AG20443 (cell line): ENCODE measurements around the gene PKNOX1.
"Not testable (repeated sequence)": the region's sequence is repeated elsewhere in the genome, so short reads cannot be mapped to it uniquely, and the experiment has no call there.

Source experiments
- DNase-seq: peaks from one replicate; pipeline ENCODE4 v3.0.0; 2012; ENCODE audit warnings: low spot score, mixed read lengths

PKNOX1 gene

GRCh38 chr21:43062955-43063664 lies 88.7 kb downstream of the PKNOX1 start:
- not testable (repeated sequence) for DNase-seq

GRCh38 chr21:43064265-43064917 lies 90.0 kb downstream of the PKNOX1 start:
- not testable (repeated sequence) for DNase-seq

GRCh38 chr21:43065991-43066390 lies 91.6 kb downstream of the PKNOX1 start:
- DNase-seq = not testable (repeated sequence)

GRCh38 chr21:43066690-43067089 lies 92.3 kb downstream of the PKNOX1 start:
- DNase-seq = not testable (repeated sequence)

GRCh38 chr21:43068065-43068464 lies 93.7 kb downstream of the PKNOX1 start:
- not testable (repeated sequence) for DNase-seq

- not testable (repeated sequence) for DNase-seq
Observed at GRCh38 chr21:43069682-43070081, 95.3 kb downstream of the PKNOX1 start.

GRCh38 chr21:43072742-43073141 lies 98.4 kb downstream of the PKNOX1 start:
- not testable (repeated sequence) for DNase-seq

GRCh38 chr21:43074401-43075169 lies 100.2 kb downstream of the PKNOX1 start:
- DNase-seq = not testable (repeated sequence)

GRCh38 chr21:43075170-43076022 lies 101.0 kb downstream of the PKNOX1 start, which contains the start of gene CBS:
CBS (minus strand) TSS chr21:43075835; CDS start chr21:43072193, 3,642 bp downstream.
- DNase-seq = not testable (repeated sequence)

GRCh38 chr21:43076023-43076637 lies 101.8 kb downstream of the PKNOX1 start:
- not testable (repeated sequence) for DNase-seq

- DNase-seq = not testable (repeated sequence)
Observed at GRCh38 chr21:43076643-43077042, 102.3 kb downstream of the PKNOX1 start.

GRCh38 chr21:43082587-43083300 lies 108.4 kb downstream of the PKNOX1 start:
- not testable (repeated sequence) for DNase-seq
